ENCODE data around the gene TRIM52. TPM values are rescaled to one million over a fixed set of nuclear protein-coding genes. Genes with fewer than 3 reads are reported as not detected.

Gene TRIM52
- polyA plus RNA-seq, 1 donor from 2014 or later: 42.0 TPM

GRCh38 chr5:181224390-181225229 is 36.3 kb downstream of the TRIM52 start:
- Histone ChIP-seq H3K36me3 (ENCODE audit: insufficient read depth, low read length) (no peaks in the 10 kb centered on the region), H3K27ac (ENCODE audit: low read length) (peak overlapping the region; percentile 96), H3K27me3 (ENCODE audit: insufficient read depth, low read depth, low read length) (no peaks in the 10 kb centered on the region), H4K20me1 (ENCODE audit: insufficient read depth) (no peaks in the 10 kb centered on the region), H2AFZ (ENCODE audit: low read depth, low read length) (peak overlapping the region; percentile 73), H3K79me2 (replicated peaks; ENCODE audit: insufficient read depth, low read length) (peaks cover 24% of the 10 kb centered on the region), H3K4me3 (ENCODE audit: low read length) (peak overlapping the region; percentile 93), H3K9ac (ENCODE audit: low read length) (peak overlapping the region; percentile 96), H3F3A (ENCODE audit: insufficient read depth, low read length, poor library complexity, severe bottlenecking) (no peaks in the 10 kb centered on the region), H3K9me3 (ENCODE audit: low read length) (no peaks in the 10 kb centered on the region), H3K9me2 (ENCODE audit: insufficient read depth, low read length) (no peaks in the 10 kb centered on the region), H3K4me2 (ENCODE audit: low read length) (peak overlapping the region; percentile 94)
- TF ChIP-seq TAF1 (IDR thresholded peaks at IDR 0.05; ENCODE audit: low read depth) (no peak), EZH2 (IDR thresholded peaks at IDR 0.05; ENCODE audit: borderline replicate concordance, insufficient read depth, low read length, poor library complexity, severe bottlenecking) (no peak), MXI1 (conservative IDR thresholded peaks at IDR 0.05; ENCODE audit: poor library complexity, severe bottlenecking) (no peak), EP300 (conservative IDR thresholded peaks at IDR 0.05; ENCODE audit: poor library complexity, severe bottlenecking) (no peak)

- no peak for TF ChIP-seq SMC3 (conservative IDR thresholded peaks at IDR 0.05; ENCODE audit: poor library complexity)
- no peak for TF ChIP-seq EP300 (conservative IDR thresholded peaks at IDR 0.05; ENCODE audit: poor library complexity, severe bottlenecking)
- no peak for TF ChIP-seq REST (IDR thresholded peaks at IDR 0.05; ENCODE audit: borderline replicate concordance)
- TF ChIP-seq MXI1 (conservative IDR thresholded peaks at IDR 0.05; ENCODE audit: poor library complexity, severe bottlenecking): peak; percentile 41
- no peak for TF ChIP-seq EZH2 (IDR thresholded peaks at IDR 0.05; ENCODE audit: borderline replicate concordance, insufficient read depth, low read length, poor library complexity, severe bottlenecking)
- Histone ChIP-seq H3K9ac (ENCODE audit: low read length) (peak overlapping the region; percentile 96), H3K4me2 (ENCODE audit: low read length) (peak overlapping the region; percentile 94), H3F3A (ENCODE audit: insufficient read depth, low read length, poor library complexity, severe bottlenecking) (no peaks in the 10 kb centered on the region), H3K9me2 (ENCODE audit: insufficient read depth, low read length) (no peaks in the 10 kb centered on the region), H4K20me1 (ENCODE audit: insufficient read depth) (no peaks in the 10 kb centered on the region), H2AFZ (ENCODE audit: low read depth, low read length) (peak overlapping the region; percentile 73), H3K36me3 (ENCODE audit: insufficient read depth, low read length) (no peaks in the 10 kb centered on the region), H3K9me3 (ENCODE audit: low read length) (no peaks in the 10 kb centered on the region), H3K79me2 (replicated peaks; ENCODE audit: insufficient read depth, low read length) (peaks cover 24% of the 10 kb centered on the region), H3K27ac (ENCODE audit: low read length) (peak overlapping the region; percentile 96), H3K4me3 (ENCODE audit: low read length) (peak overlapping the region; percentile 93), H3K27me3 (ENCODE audit: insufficient read depth, low read depth, low read length) (no peaks in the 10 kb centered on the region)
Measured at GRCh38 chr5:181223729-181224389, 37.1 kb downstream of the TRIM52 start.
